SK-N-SH (cell line): ENCODE results near the gene LHX6. TPM values are rescaled to one million over a fixed set of nuclear protein-coding genes. Genes with fewer than 3 reads are reported as not detected.

ENCODE experiments used
- CTCF ChIA-PET: fragments of 300-600, 350-600 bp; formaldehyde crosslinking; extraction: SDS; loops from one replicate; lab custom pipeline; 2021; lab: Yijun Ruan, JAX
- POLR2A ChIA-PET: fragments of 350-600 bp; sonication (Branson Sonifier 250); formaldehyde crosslinking; extraction: SDS; loops from one replicate; lab custom pipeline; 2020; ENCODE audit warnings: antibody characterized with exemption, inconsistent platforms; lab: Yijun Ruan, JAX
- DNase-seq: peaks from one replicate; pipeline ENCODE4 v3.0.0; 2012
- H2AFZ ChIP-seq: fragments of 200-600 bp; sonication (generic); 2 replicates; pipeline ENCODE4 v1.8.1; 2016; ENCODE audit warnings: antibody characterized with exemption, mild to moderate bottlenecking, low read depth
- H3F3A ChIP-seq: fragments of 200-600 bp; sonication (generic); replicated peaks from 2 replicates; pipeline ENCODE3; 2016; ENCODE audit warnings: antibody characterized with exemption, mild to moderate bottlenecking; ENCODE audit not compliant: insufficient read depth
- H3K27ac ChIP-seq, 2 experiments: fragments of 200-500 bp in 1 of 2; fragments of 200-600 bp in 1 of 2; sonication (Bioruptor generic) in 1 of 2; sonication (generic), shearing (Covaris generic) in 1 of 2; 2 replicates each; pipeline versions ENCODE4 v1.5.1 to v1.6.1; 2014 to 2016; ENCODE audit warnings: low read depth in 2 of 2, inconsistent platforms in 1 of 2, low read length in 1 of 2, mild to moderate bottlenecking in 1 of 2, mixed read lengths in 1 of 2
- H3K27me3 ChIP-seq: fragments of 200-600 bp; sonication (generic), shearing (Covaris generic); 2 replicates; pipeline ENCODE4 v1.6.1; 2016; ENCODE audit warnings: mixed run types; ENCODE audit not compliant: insufficient read depth
- H3K36me3 ChIP-seq, 2 experiments: fragments of 200-500 bp in 1 of 2; fragments of 200-600 bp in 1 of 2; sonication (Bioruptor generic) in 1 of 2; sonication (generic) in 1 of 2; replicated peaks in 1 of 2; 2 replicates each; pipeline versions ENCODE3 to v1.5.1; 2014 to 2016; ENCODE audit warnings: low read length in 1 of 2, mild to moderate bottlenecking in 1 of 2; ENCODE audit not compliant: insufficient read depth in 2 of 2, control insufficient read depth in 1 of 2
- H3K4me1 ChIP-seq, 2 experiments: fragments of 200-500 bp in 1 of 2; fragments of 200-600 bp in 1 of 2; sonication (Bioruptor generic) in 1 of 2; sonication (generic), shearing (Covaris generic) in 1 of 2; 2 replicates each; pipeline versions ENCODE4 v1.5.1 to v1.6.1; 2014 to 2016; ENCODE audit warnings: low read depth in 1 of 2, low read length in 1 of 2, mixed run types in 1 of 2; ENCODE audit not compliant: insufficient read depth in 2 of 2, control insufficient read depth in 1 of 2
- H3K4me2 ChIP-seq: fragments of 200-600 bp; sonication (generic), shearing (Covaris generic); 2 replicates; pipeline ENCODE4 v1.6.1; 2017; ENCODE audit warnings: mixed run types
- H3K4me3 ChIP-seq, 2 experiments: fragments of 200-500 bp in 1 of 2; fragments of 200-600 bp in 1 of 2; sonication (Bioruptor generic) in 1 of 2; sonication (generic), shearing (Covaris generic) in 1 of 2; 2 replicates each; pipeline versions ENCODE4 v1.5.1 to v1.8.1; 2014 to 2016; ENCODE audit warnings: low read depth in 2 of 2, inconsistent platforms in 1 of 2, low read length in 1 of 2, mild to moderate bottlenecking in 1 of 2, mixed read lengths in 1 of 2, moderate library complexity in 1 of 2
- H3K79me2 ChIP-seq: fragments of 200-600 bp; sonication (generic); 2 replicates; pipeline ENCODE4 v1.8.1; 2017; ENCODE audit warnings: mild to moderate bottlenecking; ENCODE audit not compliant: insufficient read depth
- H3K9ac ChIP-seq: fragments of 200-600 bp; sonication (generic); 2 replicates; pipeline ENCODE4 v1.6.1; 2017; ENCODE audit warnings: mixed run types
- H3K9me2 ChIP-seq: fragments of 200-600 bp; sonication (generic); 2 replicates; pipeline ENCODE4 v1.6.1; 2017; ENCODE audit warnings: mixed run types
- H3K9me3 ChIP-seq: fragments of 200-600 bp; sonication (generic); 2 replicates; pipeline ENCODE4 v1.6.1; 2017; ENCODE audit warnings: mixed run types, mild to moderate bottlenecking, moderate library complexity
- H4K20me1 ChIP-seq: fragments of 200-600 bp; sonication (generic); 2 replicates; pipeline ENCODE4 v1.6.1; 2017; ENCODE audit warnings: mild to moderate bottlenecking, mixed run types; ENCODE audit not compliant: insufficient read depth
- CHD2 ChIP-seq: fragments of 150-350 bp; IDR thresholded peaks from 2 replicates; pipeline ENCODE4 v1.6.1; 2018; ENCODE audit warnings: low read length; ENCODE audit not compliant: partially characterized antibody
- FOSL2 ChIP-seq: IDR thresholded peaks from 2 replicates; pipeline ENCODE4 v1.4.0; 2012; ENCODE audit warnings: low read depth, mild to moderate bottlenecking, moderate library complexity, borderline replicate concordance
- JUND ChIP-seq: IDR thresholded peaks from 2 replicates; pipeline ENCODE4 v1.4.0; 2012
- RFX5 ChIP-seq: IDR thresholded peaks from 2 replicates; pipeline ENCODE4 v1.6.1; 2012; ENCODE audit warnings: mild to moderate bottlenecking, improper control_type of control experiment, low read length
- SIN3A ChIP-seq: IDR thresholded peaks from 2 replicates; pipeline ENCODE4 v1.6.1; 2012; ENCODE audit warnings: low read depth, mild to moderate bottlenecking, low read length, moderate library complexity, borderline replicate concordance
- WGBS: methylation state at CpG from one replicate; pipeline ENCODE4 v1.1.6; 2017; ENCODE audit warnings: low lambda C conversion rate; 5-methylcytosine and 5-hydroxymethylcytosine counted together
- polyA plus RNA-seq, 3 experiments: library from polyadenylated mRNA; depleted of rRNA; stranded (reverse); fragments of >200 nt; gene quantifications; 2 replicates each; pipeline ENCODE4 v1.2.3, GENCODE V29; 2012
- TF ChIP-seq, protein P1 (sequence below): IDR thresholded peaks from 2 replicates; pipeline ENCODE4 v1.6.1; 2012; ENCODE audit warnings: mild to moderate bottlenecking, low read depth, low read length, moderate library complexity
- TF ChIP-seq, protein P2 (sequence below): IDR thresholded peaks from 2 replicates; pipeline ENCODE4 v1.4.0; 2012; ENCODE audit warnings: low read depth
- TF ChIP-seq, protein P3 (sequence below): IDR thresholded peaks from 2 replicates; pipeline ENCODE4 v1.4.0; 2012; ENCODE audit warnings: low read depth, borderline replicate concordance
- TF ChIP-seq, protein P4 (sequence below): fragments of 200-600 bp; sonication (generic); IDR thresholded peaks from 2 replicates; pipeline ENCODE4 v1.6.1; 2017; ENCODE audit warnings: antibody characterized with exemption, mild to moderate bottlenecking, moderate library complexity
- TF ChIP-seq, protein P5 (sequence below): IDR thresholded peaks from 2 replicates; pipeline ENCODE4; 2012

The LHX6 gene
- polyA plus RNA-seq, 1 of the 3 experiments (the other 2 are of a cell fraction), result 0.02 TPM

DNA sequence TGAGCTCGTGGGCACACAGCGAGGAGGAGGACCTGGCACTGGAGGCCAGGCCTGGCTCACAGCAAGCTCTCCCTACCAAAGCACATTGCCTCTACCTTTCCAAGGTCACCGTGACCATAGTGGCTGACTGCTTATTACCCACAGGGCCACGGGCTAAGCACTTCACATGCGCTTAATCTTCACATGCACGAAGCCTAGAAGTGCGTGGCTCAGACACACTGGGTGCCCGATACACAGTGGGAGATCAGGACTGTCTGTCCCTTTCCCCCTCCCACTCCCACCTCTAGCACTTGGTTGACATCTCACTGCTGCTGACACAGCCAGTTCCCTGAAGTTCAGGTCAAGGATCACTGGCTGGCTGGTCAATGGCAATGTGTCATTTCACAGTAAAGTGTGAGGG lies 23.6 kb downstream of the LHX6 start (continued):
- TF ChIP-seq, protein P1, sequence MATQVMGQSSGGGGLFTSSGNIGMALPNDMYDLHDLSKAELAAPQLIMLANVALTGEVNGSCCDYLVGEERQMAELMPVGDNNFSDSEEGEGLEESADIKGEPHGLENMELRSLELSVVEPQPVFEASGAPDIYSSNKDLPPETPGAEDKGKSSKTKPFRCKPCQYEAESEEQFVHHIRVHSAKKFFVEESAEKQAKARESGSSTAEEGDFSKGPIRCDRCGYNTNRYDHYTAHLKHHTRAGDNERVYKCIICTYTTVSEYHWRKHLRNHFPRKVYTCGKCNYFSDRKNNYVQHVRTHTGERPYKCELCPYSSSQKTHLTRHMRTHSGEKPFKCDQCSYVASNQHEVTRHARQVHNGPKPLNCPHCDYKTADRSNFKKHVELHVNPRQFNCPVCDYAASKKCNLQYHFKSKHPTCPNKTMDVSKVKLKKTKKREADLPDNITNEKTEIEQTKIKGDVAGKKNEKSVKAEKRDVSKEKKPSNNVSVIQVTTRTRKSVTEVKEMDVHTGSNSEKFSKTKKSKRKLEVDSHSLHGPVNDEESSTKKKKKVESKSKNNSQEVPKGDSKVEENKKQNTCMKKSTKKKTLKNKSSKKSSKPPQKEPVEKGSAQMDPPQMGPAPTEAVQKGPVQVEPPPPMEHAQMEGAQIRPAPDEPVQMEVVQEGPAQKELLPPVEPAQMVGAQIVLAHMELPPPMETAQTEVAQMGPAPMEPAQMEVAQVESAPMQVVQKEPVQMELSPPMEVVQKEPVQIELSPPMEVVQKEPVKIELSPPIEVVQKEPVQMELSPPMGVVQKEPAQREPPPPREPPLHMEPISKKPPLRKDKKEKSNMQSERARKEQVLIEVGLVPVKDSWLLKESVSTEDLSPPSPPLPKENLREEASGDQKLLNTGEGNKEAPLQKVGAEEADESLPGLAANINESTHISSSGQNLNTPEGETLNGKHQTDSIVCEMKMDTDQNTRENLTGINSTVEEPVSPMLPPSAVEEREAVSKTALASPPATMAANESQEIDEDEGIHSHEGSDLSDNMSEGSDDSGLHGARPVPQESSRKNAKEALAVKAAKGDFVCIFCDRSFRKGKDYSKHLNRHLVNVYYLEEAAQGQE, result no peak

DNA sequence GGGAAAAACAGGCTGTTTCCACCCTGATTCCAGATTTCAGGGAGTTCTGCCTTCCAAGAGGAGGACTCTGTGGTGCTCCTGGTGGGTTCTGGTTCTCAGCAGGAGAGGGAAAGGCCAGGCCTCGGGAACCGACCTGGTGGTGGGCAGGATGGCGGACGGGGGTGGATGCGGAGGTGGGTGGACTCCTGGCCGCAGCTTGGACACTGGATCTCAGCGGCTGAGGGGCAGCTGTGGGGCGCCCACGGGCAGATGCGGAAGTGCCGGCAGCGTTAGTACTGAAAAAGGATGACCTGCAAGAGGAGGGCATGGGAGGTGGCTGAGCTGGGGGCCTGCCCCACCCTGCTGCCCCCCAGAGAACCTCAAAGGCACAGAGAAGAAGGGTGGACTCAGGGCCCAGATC lies 24.3 kb downstream of the LHX6 start:
- H3K27ac ChIP-seq, result no peak overlapping the region
- CTCF ChIA-PET, result interaction anchor here (1.5 kb wide), 1 partner anchor 105 kb away, joined by 4 read pairs; no protein-coding TSS in a partner anchor
- H3K4me1 ChIP-seq, result peaks cover 0 to 10% of the 10 kb centered on the region in 2 experiments; a peak in 1 of 4 replicates
- H3K27me3 ChIP-seq, result peaks cover 19% of the 10 kb centered on the region; the same call in 1 of the 2 replicates
- H4K20me1 ChIP-seq, result no peaks in the 10 kb centered on the region
- TF ChIP-seq, protein P2, sequence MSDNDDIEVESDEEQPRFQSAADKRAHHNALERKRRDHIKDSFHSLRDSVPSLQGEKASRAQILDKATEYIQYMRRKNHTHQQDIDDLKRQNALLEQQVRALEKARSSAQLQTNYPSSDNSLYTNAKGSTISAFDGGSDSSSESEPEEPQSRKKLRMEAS, result no peak
- TF ChIP-seq CHD2 (no peak), SIN3A (no peak), JUND (no peak), RFX5 (no peak), FOSL2 (no peak)
- TF ChIP-seq, protein P3, sequence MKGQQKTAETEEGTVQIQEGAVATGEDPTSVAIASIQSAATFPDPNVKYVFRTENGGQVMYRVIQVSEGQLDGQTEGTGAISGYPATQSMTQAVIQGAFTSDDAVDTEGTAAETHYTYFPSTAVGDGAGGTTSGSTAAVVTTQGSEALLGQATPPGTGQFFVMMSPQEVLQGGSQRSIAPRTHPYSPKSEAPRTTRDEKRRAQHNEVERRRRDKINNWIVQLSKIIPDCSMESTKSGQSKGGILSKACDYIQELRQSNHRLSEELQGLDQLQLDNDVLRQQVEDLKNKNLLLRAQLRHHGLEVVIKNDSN, result no peak
- TF ChIP-seq, protein P4, sequence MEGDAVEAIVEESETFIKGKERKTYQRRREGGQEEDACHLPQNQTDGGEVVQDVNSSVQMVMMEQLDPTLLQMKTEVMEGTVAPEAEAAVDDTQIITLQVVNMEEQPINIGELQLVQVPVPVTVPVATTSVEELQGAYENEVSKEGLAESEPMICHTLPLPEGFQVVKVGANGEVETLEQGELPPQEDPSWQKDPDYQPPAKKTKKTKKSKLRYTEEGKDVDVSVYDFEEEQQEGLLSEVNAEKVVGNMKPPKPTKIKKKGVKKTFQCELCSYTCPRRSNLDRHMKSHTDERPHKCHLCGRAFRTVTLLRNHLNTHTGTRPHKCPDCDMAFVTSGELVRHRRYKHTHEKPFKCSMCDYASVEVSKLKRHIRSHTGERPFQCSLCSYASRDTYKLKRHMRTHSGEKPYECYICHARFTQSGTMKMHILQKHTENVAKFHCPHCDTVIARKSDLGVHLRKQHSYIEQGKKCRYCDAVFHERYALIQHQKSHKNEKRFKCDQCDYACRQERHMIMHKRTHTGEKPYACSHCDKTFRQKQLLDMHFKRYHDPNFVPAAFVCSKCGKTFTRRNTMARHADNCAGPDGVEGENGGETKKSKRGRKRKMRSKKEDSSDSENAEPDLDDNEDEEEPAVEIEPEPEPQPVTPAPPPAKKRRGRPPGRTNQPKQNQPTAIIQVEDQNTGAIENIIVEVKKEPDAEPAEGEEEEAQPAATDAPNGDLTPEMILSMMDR, result no peak
- TF ChIP-seq, protein P5, sequence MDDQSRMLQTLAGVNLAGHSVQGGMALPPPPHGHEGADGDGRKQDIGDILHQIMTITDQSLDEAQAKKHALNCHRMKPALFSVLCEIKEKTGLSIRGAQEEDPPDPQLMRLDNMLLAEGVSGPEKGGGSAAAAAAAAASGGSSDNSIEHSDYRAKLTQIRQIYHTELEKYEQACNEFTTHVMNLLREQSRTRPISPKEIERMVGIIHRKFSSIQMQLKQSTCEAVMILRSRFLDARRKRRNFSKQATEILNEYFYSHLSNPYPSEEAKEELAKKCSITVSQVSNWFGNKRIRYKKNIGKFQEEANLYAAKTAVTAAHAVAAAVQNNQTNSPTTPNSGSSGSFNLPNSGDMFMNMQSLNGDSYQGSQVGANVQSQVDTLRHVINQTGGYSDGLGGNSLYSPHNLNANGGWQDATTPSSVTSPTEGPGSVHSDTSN, result no peak
- H2AFZ ChIP-seq, result no peak overlapping the region
- no peaks in the 10 kb centered on the region for H3K36me3 ChIP-seq
- no peaks in the 10 kb centered on the region for H3F3A ChIP-seq
- no peaks in the 10 kb centered on the region for H3K9me2 ChIP-seq
- no peak overlapping the region for H3K9ac ChIP-seq
- no peaks in the 10 kb centered on the region for H3K79me2 ChIP-seq
- no peak overlapping the region for H3K4me2 ChIP-seq
- POLR2A ChIA-PET, result interaction anchor here (1.4 kb wide), 1 partner anchor 60 kb away, joined by 4 read pairs; the partner anchor contains the start of genes MRRF and RBM18
- WGBS, result 74% methylated on average over 12 of the region's 12 CpGs
- H3K4me3 ChIP-seq, result no peak overlapping the region
- no peaks in the 10 kb centered on the region for H3K9me3 ChIP-seq
- no peak for DNase-seq
